SU-DHL-6 (cell line): ENCODE data around the gene ERF.

ENCODE experiments used
- CTCF ChIP-seq: fragments of 200-600 bp; sonication (generic); IDR thresholded peaks from one replicate; pipeline ENCODE4 v1.5.1; 2017; ENCODE audit warnings: antibody characterized with exemption, mild to moderate bottlenecking, low read length, moderate library complexity; ENCODE audit not compliant: insufficient read depth, poor library complexity, severe bottlenecking
- EZH2phosphoT487 ChIP-seq: fragments of 200-600 bp; sonication (generic), shearing (Covaris generic); conservative IDR thresholded peaks from 2 replicates; pipeline ENCODE4 v1.6.1; 2018; ENCODE audit warnings: mild to moderate bottlenecking, antibody characterized with exemption, low read length, moderate library complexity, mixed read lengths

GRCh38 chr19:42220751-42221097, 34.2 kb downstream of the ERF start:
- TF ChIP-seq EZH2phosphoT487 (no peak), CTCF (no peak)
